ENCODE data around the gene FANCL.
"Not testable (repeated sequence)": the region's sequence is repeated elsewhere in the genome, so short reads cannot be mapped to it uniquely, and the experiment has no call there.

The FANCL gene

GRCh38 chr2:58241546-58241864 lies 380 bp upstream of the FANCL start:
- Histone ChIP-seq H3K79me2 (ENCODE audit: control insufficient read depth, insufficient read depth, low read length, unreplicated experiment) (peaks cover 34% of the 10 kb centered on the region), H3K27me3 (ENCODE audit: insufficient read depth, low read length) (no peaks in the 10 kb centered on the region), H3K36me3 (ENCODE audit: insufficient read depth, low read length) (no peaks in the 10 kb centered on the region), H3K27ac (ENCODE audit: low read depth, low read length) (peak overlapping the region; percentile 53), H3K4me1 (ENCODE audit: control insufficient read depth, insufficient read depth, low read length, unreplicated experiment) (peaks cover 13% of the 10 kb centered on the region), H3K4me3 (ENCODE audit: low read depth, low read length) (peak overlapping the region; percentile 86), H2AFZ (ENCODE audit: low read length, unreplicated experiment) (peak overlapping the region; percentile 84)

GRCh38 chr2:58239243-58239925 lies 1.7 kb downstream of the FANCL start:
- Histone ChIP-seq H3K4me1 (ENCODE audit: control insufficient read depth, insufficient read depth, low read length, unreplicated experiment) (peaks cover 13% of the 10 kb centered on the region), H3K27ac (ENCODE audit: low read depth, low read length) (no peak overlapping the region), H2AFZ (ENCODE audit: low read length, unreplicated experiment) (peak overlapping the region; percentile 24), H3K4me3 (ENCODE audit: low read depth, low read length) (peak overlapping the region; percentile 86), H3K36me3 (ENCODE audit: insufficient read depth, low read length) (no peaks in the 10 kb centered on the region), H3K79me2 (ENCODE audit: control insufficient read depth, insufficient read depth, low read length, unreplicated experiment) (peaks cover 48% of the 10 kb centered on the region), H3K27me3 (ENCODE audit: insufficient read depth, low read length) (no peaks in the 10 kb centered on the region)

- H3K79me2 ChIP-seq (ENCODE audit: control insufficient read depth, insufficient read depth, low read length, unreplicated experiment), result peaks cover 63% of the 10 kb centered on the region
- H3K27me3 ChIP-seq (ENCODE audit: insufficient read depth, low read length), result no peaks in the 10 kb centered on the region
- H2AFZ ChIP-seq (ENCODE audit: low read length, unreplicated experiment), result no peak overlapping the region
- H3K27ac ChIP-seq (ENCODE audit: low read depth, low read length), result no peak overlapping the region
- H3K4me3 ChIP-seq (ENCODE audit: low read depth, low read length), result peak overlapping the region; percentile 4; the same call in 1 of the 2 replicates
- peaks cover 17% of the 10 kb centered on the region for H3K4me1 ChIP-seq (ENCODE audit: control insufficient read depth, insufficient read depth, low read length, unreplicated experiment)
- H3K36me3 ChIP-seq (ENCODE audit: insufficient read depth, low read length), result no peaks in the 10 kb centered on the region
These were observed 3.4 kb downstream of the FANCL start for GRCh38 chr2:58237741-58238140.

- Histone ChIP-seq H3K4me3 (ENCODE audit: low read depth, low read length) (no peak overlapping the region), H2AFZ (ENCODE audit: low read length, unreplicated experiment) (no peak overlapping the region), H3K36me3 (ENCODE audit: insufficient read depth, low read length) (no peaks in the 10 kb centered on the region), H3K4me1 (ENCODE audit: control insufficient read depth, insufficient read depth, low read length, unreplicated experiment) (peaks cover 19% of the 10 kb centered on the region), H3K27me3 (ENCODE audit: insufficient read depth, low read length) (no peaks in the 10 kb centered on the region), H3K79me2 (ENCODE audit: control insufficient read depth, insufficient read depth, low read length, unreplicated experiment) (peaks cover 78% of the 10 kb centered on the region), H3K27ac (ENCODE audit: low read depth, low read length) (no peak overlapping the region)
These were observed 5.1 kb downstream of the FANCL start for GRCh38 chr2:58235984-58236383.

- Histone ChIP-seq H3K27me3 (ENCODE audit: insufficient read depth, low read length) (no peaks in the 10 kb centered on the region), H3K4me1 (ENCODE audit: control insufficient read depth, insufficient read depth, low read length, unreplicated experiment) (peaks cover 16% of the 10 kb centered on the region), H2AFZ (ENCODE audit: low read length, unreplicated experiment) (no peak overlapping the region), H3K4me3 (ENCODE audit: low read depth, low read length) (no peak overlapping the region), H3K36me3 (ENCODE audit: insufficient read depth, low read length) (no peaks in the 10 kb centered on the region), H3K27ac (ENCODE audit: low read depth, low read length) (no peak overlapping the region), H3K79me2 (ENCODE audit: control insufficient read depth, insufficient read depth, low read length, unreplicated experiment) (peaks cover 78% of the 10 kb centered on the region)
These were observed 6.0 kb downstream of the FANCL start for GRCh38 chr2:58235170-58235569.

- Histone ChIP-seq H3K4me1 (ENCODE audit: control insufficient read depth, insufficient read depth, low read length, unreplicated experiment) (peaks cover 6% of the 10 kb centered on the region), H3K36me3 (ENCODE audit: insufficient read depth, low read length) (no peaks in the 10 kb centered on the region), H3K79me2 (ENCODE audit: control insufficient read depth, insufficient read depth, low read length, unreplicated experiment) (peaks cover 26% of the 10 kb centered on the region), H3K27me3 (ENCODE audit: insufficient read depth, low read length) (no peaks in the 10 kb centered on the region), H3K27ac (ENCODE audit: low read depth, low read length) (no peak overlapping the region), H2AFZ (ENCODE audit: low read length, unreplicated experiment) (no peak overlapping the region), H3K4me3 (ENCODE audit: low read depth, low read length) (no peak overlapping the region)
These were observed 12.8 kb downstream of the FANCL start for GRCh38 chr2:58228299-58228698.

- Histone ChIP-seq H3K36me3 (ENCODE audit: insufficient read depth, low read length) (no peaks in the 10 kb centered on the region), H3K27me3 (ENCODE audit: insufficient read depth, low read length) (no peaks in the 10 kb centered on the region), H3K4me1 (ENCODE audit: control insufficient read depth, insufficient read depth, low read length, unreplicated experiment) (no peaks in the 10 kb centered on the region), H3K27ac (ENCODE audit: low read depth, low read length) (no peak overlapping the region), H2AFZ (ENCODE audit: low read length, unreplicated experiment) (no peak overlapping the region), H3K4me3 (ENCODE audit: low read depth, low read length) (no peak overlapping the region), H3K79me2 (ENCODE audit: control insufficient read depth, insufficient read depth, low read length, unreplicated experiment) (peaks cover 17% of the 10 kb centered on the region)
These were observed 13.8 kb downstream of the FANCL start for GRCh38 chr2:58227171-58227917.

- H3K36me3 ChIP-seq (ENCODE audit: insufficient read depth, low read length), result 0 out of 2 replicates have a peak, but pooled peaks cover 6% of the 10 kb centered on the region
These were observed 19.2 kb downstream of the FANCL start for GRCh38 chr2:58221909-58222308.

GRCh38 chr2:58215429-58215828 lies 25.7 kb downstream of the FANCL start:
- no peak overlapping the region for H3K27ac ChIP-seq (ENCODE audit: low read depth, low read length)
- peaks cover 39% of the 10 kb centered on the region for H3K36me3 ChIP-seq (ENCODE audit: insufficient read depth, low read length)
- no peaks in the 10 kb centered on the region for H3K27me3 ChIP-seq (ENCODE audit: insufficient read depth, low read length)

More at GRCh38 chr2:58221909-58222308, 19.2 kb downstream of the FANCL start:
- Histone ChIP-seq H3K79me2 (ENCODE audit: control insufficient read depth, insufficient read depth, low read length, unreplicated experiment) (no peaks in the 10 kb centered on the region), H3K4me1 (ENCODE audit: control insufficient read depth, insufficient read depth, low read length, unreplicated experiment) (no peaks in the 10 kb centered on the region), H3K27me3 (ENCODE audit: insufficient read depth, low read length) (no peaks in the 10 kb centered on the region), H3K4me3 (ENCODE audit: low read depth, low read length) (no peak overlapping the region), H3K27ac (ENCODE audit: low read depth, low read length) (no peak overlapping the region), H2AFZ (ENCODE audit: low read length, unreplicated experiment) (no peak overlapping the region)

GRCh38 chr2:58210951-58211568 lies 30.1 kb downstream of the FANCL start:
- H3K27ac ChIP-seq (ENCODE audit: low read depth, low read length); H3K79me2 ChIP-seq (ENCODE audit: control insufficient read depth, insufficient read depth, low read length, unreplicated experiment); H3K4me1 ChIP-seq (ENCODE audit: control insufficient read depth, insufficient read depth, low read length, unreplicated experiment); H3K27me3 ChIP-seq (ENCODE audit: insufficient read depth, low read length); H2AFZ ChIP-seq (ENCODE audit: low read length, unreplicated experiment); H3K4me3 ChIP-seq (ENCODE audit: low read depth, low read length): not testable (repeated sequence)
- peaks cover 42% of the 10 kb centered on the region for H3K36me3 ChIP-seq (ENCODE audit: insufficient read depth, low read length)

More at GRCh38 chr2:58215429-58215828, 25.7 kb downstream of the FANCL start:
- H3K79me2 ChIP-seq (ENCODE audit: control insufficient read depth, insufficient read depth, low read length, unreplicated experiment), result no peaks in the 10 kb centered on the region
- H3K4me1 ChIP-seq (ENCODE audit: control insufficient read depth, insufficient read depth, low read length, unreplicated experiment), result no peaks in the 10 kb centered on the region
- no peak overlapping the region for H2AFZ ChIP-seq (ENCODE audit: low read length, unreplicated experiment)
- H3K4me3 ChIP-seq (ENCODE audit: low read depth, low read length), result no peak overlapping the region

All from ACC112 (cell line).